HCT116 (cell line): ENCODE data around the gene CBFA2T3. TPM values are rescaled to one million over a fixed set of nuclear protein-coding genes. Genes with fewer than 3 reads are reported as not detected.

ENCODE experiments used
- ATAC-seq: fragments of 200-7000 bp; cut with Tn5 transposase; 2 replicates; pipeline ENCODE4 v1.9.1; 2020; ENCODE audit warnings: mild to moderate bottlenecking, moderate library complexity
- BruUV-seq: library from RNA; stranded (reverse); fragments of 400-500 nt; replicated peaks from 2 replicates; lab custom pipeline; 2021; lab: Mats Ljungman, UMichigan
- CTCF ChIA-PET: fragments of 300-600 bp; sonication (Branson Sonifier 250); formaldehyde crosslinking; loops from one replicate; lab custom pipeline; 2021; ENCODE audit warnings: antibody characterized with exemption; lab: Charles Lee
- POLR2A ChIA-PET: fragments of 300-600, 350-600 bp; sonication (Branson Sonifier 250); formaldehyde crosslinking; loops from one replicate; lab custom pipeline; 2021; ENCODE audit warnings: antibody characterized with exemption; lab: Charles Lee
- RAD21 ChIA-PET, 2 experiments: fragments of 300-600 bp; sonication (Branson Sonifier 250); formaldehyde crosslinking; loops; one replicate each; lab custom pipeline; 2023; ENCODE audit warnings: low total read pairs in 2 of 2; ENCODE audit not compliant: uncharacterized antibody in 2 of 2, unreplicated experiment in 2 of 2, low non-redundant PET in 1 of 2; lab: Charles Lee
- DNase-seq: peaks from one replicate; pipeline ENCODE4 v3.0.0-alpha.2; 2010; ENCODE audit warnings: low read depth, low spot score
- H2AFZ ChIP-seq: fragments of 200-600 bp; shearing (Covaris generic), sonication (generic); 2 replicates; pipeline ENCODE4 v1.6.1; 2017; ENCODE audit warnings: low read depth, mixed run types, mixed read lengths, antibody characterized with exemption, low read length; ENCODE audit not compliant: poor library complexity, severe bottlenecking
- H3K27ac ChIP-seq: 2 replicates; pipeline ENCODE4 v1.5.1; 2012; ENCODE audit warnings: low read depth, low read length
- H3K27me3 ChIP-seq: fragments of 200-600 bp; sonication (generic); 2 replicates; pipeline ENCODE4 v1.6.1; 2016; ENCODE audit warnings: mixed run types, low read length, mixed read lengths; ENCODE audit not compliant: insufficient read depth
- H3K36me3 ChIP-seq, 2 experiments: fragments of 200-500 bp in 1 of 2; fragments of 200-600 bp in 1 of 2; sonication (Bioruptor generic) in 1 of 2; sonication (generic) in 1 of 2; 2 replicates each; pipeline versions ENCODE4 v1.5.1 to v1.6.1; 2014 to 2016; ENCODE audit warnings: low read length in 2 of 2, inconsistent platforms in 1 of 2, mixed read lengths in 1 of 2, mixed run types in 1 of 2; ENCODE audit not compliant: insufficient read depth in 2 of 2, control insufficient read depth in 1 of 2
- H3K4me1 ChIP-seq, 2 experiments: fragments of 200-600 bp in 1 of 2; sonication (generic) in 1 of 2; 2 replicates each; pipeline versions ENCODE4 v1.5.1 to v1.6.1; 2012 to 2017; ENCODE audit warnings: low read length in 2 of 2, inconsistent platforms in 1 of 2, mild to moderate bottlenecking in 1 of 2, mixed read lengths in 1 of 2, mixed run types in 1 of 2, moderate library complexity in 1 of 2; ENCODE audit not compliant: insufficient read depth in 2 of 2, control insufficient read depth in 1 of 2
- H3K4me2 ChIP-seq: fragments of 200-600 bp; sonication (generic); 2 replicates; pipeline ENCODE4 v1.6.1; 2017; ENCODE audit warnings: mixed run types, low read length, mixed read lengths
- H3K4me3 ChIP-seq, 2 experiments: fragments of 200-600 bp in 1 of 2; sonication (generic) in 1 of 2; replicated peaks in 1 of 2; 2 replicates each; pipeline ENCODE4 v1.5.1; 2011 to 2016; ENCODE audit warnings: low read length in 2 of 2, control low read depth in 1 of 2, low read depth in 1 of 2, mild to moderate bottlenecking in 1 of 2, mixed read lengths in 1 of 2, mixed run types in 1 of 2
- H3K79me2 ChIP-seq: fragments of 200-600 bp; sonication (generic); 2 replicates; pipeline ENCODE4 v1.6.1; 2017; ENCODE audit warnings: mild to moderate bottlenecking, mixed run types, low read length, moderate library complexity, mixed read lengths; ENCODE audit not compliant: insufficient read depth
- H3K9ac ChIP-seq: fragments of 200-600 bp; sonication (generic); 2 replicates; pipeline ENCODE4 v1.6.1; 2016; ENCODE audit warnings: low read length, mixed read lengths
- H3K9me2 ChIP-seq: fragments of 200-600 bp; sonication (generic), shearing (Covaris generic); 2 replicates; pipeline ENCODE4 v1.6.1; 2017; ENCODE audit warnings: mixed run types, mild to moderate bottlenecking, moderate library complexity; ENCODE audit not compliant: insufficient read depth
- H3K9me3 ChIP-seq, 2 experiments: fragments of 200-500 bp in 1 of 2; fragments of 200-600 bp in 1 of 2; sonication (Bioruptor generic) in 1 of 2; sonication (generic) in 1 of 2; 2 replicates each; pipeline ENCODE4 v1.6.1; 2014 to 2017; ENCODE audit warnings: low read length in 2 of 2, mixed read lengths in 2 of 2, inconsistent platforms in 1 of 2, low read depth in 1 of 2, mild to moderate bottlenecking in 1 of 2, mixed run types in 1 of 2, moderate library complexity in 1 of 2; ENCODE audit not compliant: control insufficient read depth in 1 of 2, insufficient read depth in 1 of 2
- H4K20me1 ChIP-seq: fragments of 200-600 bp; sonication (generic), shearing (Covaris generic); 2 replicates; pipeline ENCODE4 v1.6.1; 2017; ENCODE audit warnings: mixed run types, mild to moderate bottlenecking, moderate library complexity; ENCODE audit not compliant: insufficient read depth
- CBX3 ChIP-seq: IDR thresholded peaks from 2 replicates; pipeline ENCODE4 v1.6.1; 2012; ENCODE audit warnings: low read depth
- CEBPB ChIP-seq: IDR thresholded peaks from 2 replicates; pipeline ENCODE4 v1.6.1; 2012; ENCODE audit warnings: low read depth
- EGR1 ChIP-seq: IDR thresholded peaks from 2 replicates; pipeline ENCODE4 v1.6.1; 2012; ENCODE audit warnings: low read depth
- ELF1 ChIP-seq: IDR thresholded peaks from 2 replicates; pipeline ENCODE4 v1.6.1; 2012; ENCODE audit warnings: low read depth, borderline replicate concordance
- FOSL1 ChIP-seq: IDR thresholded peaks from 2 replicates; pipeline ENCODE4 v1.6.1; 2012; ENCODE audit warnings: low read depth
- POLR2A ChIP-seq: IDR thresholded peaks from 2 replicates; pipeline ENCODE4 v1.7.0; 2011; ENCODE audit warnings: borderline replicate concordance; ENCODE audit not compliant: insufficient read depth, insufficient read length; ENCODE audit errors: extremely low read depth
- RAD21 ChIP-seq: IDR thresholded peaks from 2 replicates; pipeline ENCODE4 v1.6.1; 2012; ENCODE audit warnings: low read depth, mild to moderate bottlenecking
- TCF7L2 ChIP-seq: IDR thresholded peaks from 2 replicates; pipeline ENCODE4 v1.7.0; 2011; ENCODE audit warnings: borderline replicate concordance, inconsistent platforms; ENCODE audit not compliant: insufficient read depth, insufficient read length; ENCODE audit errors: extremely low read depth
- ZFX ChIP-seq: fragments of 450-650 bp; IDR thresholded peaks from 2 replicates; pipeline ENCODE4 v1.6.1; 2017
- intact Hi-C: fragments of 100-400 bp; cut with micrococcal nuclease; formaldehyde crosslinking; loops from 2 replicates; pipeline ENCODE4 v1.10.0; 2022
- total RNA-seq: library from RNA; stranded (reverse); gene quantifications from one replicate; pipeline ENCODE4 v1.2.1, GENCODE V29; 2021; ENCODE audit not compliant: unreplicated experiment
- TF ChIP-seq, protein P1 (sequence below), 3 experiments: fragments of 200-600 bp in 1 of 3; sonication (generic) in 1 of 3; IDR thresholded peaks in 2 of 3; conservative IDR thresholded peaks in 1 of 3; 2 replicates each; pipeline ENCODE4 v1.5.1; 2012 to 2017; ENCODE audit warnings: low read depth in 2 of 3, low read length in 2 of 3, antibody characterized with exemption in 1 of 3, borderline replicate concordance in 1 of 3, control low read depth in 1 of 3, mild to moderate bottlenecking in 1 of 3, mixed read lengths in 1 of 3, mixed run types in 1 of 3, moderate library complexity in 1 of 3; ENCODE audit not compliant: insufficient read depth in 1 of 3
- TF ChIP-seq, protein P2 (sequence below): IDR thresholded peaks from 2 replicates; pipeline ENCODE4 v1.6.1; 2011; ENCODE audit warnings: mild to moderate bottlenecking, low read length, moderate library complexity; ENCODE audit not compliant: insufficient replicate concordance; ENCODE audit errors: extremely low read depth
- TF ChIP-seq, protein P3 (sequence below): IDR thresholded peaks from 2 replicates; pipeline ENCODE4 v1.6.1; 2012
- TF ChIP-seq, protein P4 (sequence below): IDR thresholded peaks from 2 replicates; pipeline ENCODE4 v1.6.1; 2012; ENCODE audit warnings: low read depth

The CBFA2T3 gene
- total RNA-seq, 1 experiment from 2014 or later: 19.1 TPM

DNA sequence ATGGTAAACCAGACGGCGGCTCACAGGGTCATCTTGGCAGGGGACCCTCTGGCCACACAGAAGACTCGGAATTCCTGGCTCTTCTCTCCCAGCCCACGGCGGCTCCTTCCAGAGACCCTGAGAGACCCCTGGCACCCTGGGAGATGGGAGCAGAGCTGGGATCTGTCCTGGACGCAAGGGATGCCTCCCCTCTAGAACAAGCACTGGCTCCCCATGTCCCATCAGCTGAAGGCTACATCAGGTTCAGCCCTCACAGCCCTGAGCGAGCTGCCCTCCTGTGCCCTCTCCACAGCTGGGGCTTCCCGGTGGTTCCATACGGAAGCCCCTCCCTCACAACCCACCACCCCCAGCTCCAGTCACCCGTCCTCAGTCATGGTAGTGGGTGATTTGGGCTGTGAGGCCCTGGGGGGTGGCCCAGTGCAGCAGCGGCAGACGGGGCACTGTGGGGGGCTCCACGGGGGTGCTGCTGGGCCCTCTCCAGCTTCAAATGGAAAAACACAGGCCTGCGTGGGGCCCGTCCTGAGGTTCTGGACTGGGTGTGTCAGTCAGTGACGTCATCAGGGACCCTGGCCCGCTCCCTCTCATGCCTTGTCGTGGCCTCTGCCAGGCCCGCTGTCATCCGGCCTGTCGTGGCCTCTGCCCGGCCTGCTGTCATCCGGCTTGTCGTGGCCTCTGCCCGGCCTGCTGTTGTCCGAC lies 13.0 kb upstream of the CBFA2T3 start:
- ATAC-seq: no peak
- H2AFZ ChIP-seq: no peak overlapping the region
- intact Hi-C loops: no loop called here
- H4K20me1 ChIP-seq: no peaks in the 10 kb centered on the region
- ChIA-PET CTCF (no interaction called here), POLR2A (no interaction called here), RAD21 (no interaction called here)
- no peak for DNase-seq
- H3K36me3 ChIP-seq: no peaks in the 10 kb centered on the region
- H3K4me2 ChIP-seq: no peak overlapping the region
- no peaks in the 10 kb centered on the region for H3K9me2 ChIP-seq
- H3K27ac ChIP-seq: no peak overlapping the region
- no peaks in the 10 kb centered on the region for H3K27me3 ChIP-seq
- H3K9ac ChIP-seq: no peak overlapping the region
- no peaks in the 10 kb centered on the region for H3K79me2 ChIP-seq
- H3K4me1 ChIP-seq: peaks cover 0 to 8% of the 10 kb centered on the region in 2 experiments; a peak in 2 of 4 replicates
- H3K4me3 ChIP-seq: no peak overlapping the region
- no peaks in the 10 kb centered on the region for H3K9me3 ChIP-seq
- no TSS peak for BruUV-seq
- TF ChIP-seq, protein P1, sequence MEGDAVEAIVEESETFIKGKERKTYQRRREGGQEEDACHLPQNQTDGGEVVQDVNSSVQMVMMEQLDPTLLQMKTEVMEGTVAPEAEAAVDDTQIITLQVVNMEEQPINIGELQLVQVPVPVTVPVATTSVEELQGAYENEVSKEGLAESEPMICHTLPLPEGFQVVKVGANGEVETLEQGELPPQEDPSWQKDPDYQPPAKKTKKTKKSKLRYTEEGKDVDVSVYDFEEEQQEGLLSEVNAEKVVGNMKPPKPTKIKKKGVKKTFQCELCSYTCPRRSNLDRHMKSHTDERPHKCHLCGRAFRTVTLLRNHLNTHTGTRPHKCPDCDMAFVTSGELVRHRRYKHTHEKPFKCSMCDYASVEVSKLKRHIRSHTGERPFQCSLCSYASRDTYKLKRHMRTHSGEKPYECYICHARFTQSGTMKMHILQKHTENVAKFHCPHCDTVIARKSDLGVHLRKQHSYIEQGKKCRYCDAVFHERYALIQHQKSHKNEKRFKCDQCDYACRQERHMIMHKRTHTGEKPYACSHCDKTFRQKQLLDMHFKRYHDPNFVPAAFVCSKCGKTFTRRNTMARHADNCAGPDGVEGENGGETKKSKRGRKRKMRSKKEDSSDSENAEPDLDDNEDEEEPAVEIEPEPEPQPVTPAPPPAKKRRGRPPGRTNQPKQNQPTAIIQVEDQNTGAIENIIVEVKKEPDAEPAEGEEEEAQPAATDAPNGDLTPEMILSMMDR (IDR thresholded peaks at IDR 0.05 in 2 of 3, conservative IDR thresholded peaks at IDR 0.05 in 1 of 3; ENCODE audit: borderline replicate concordance in 1 of 3, insufficient read depth in 1 of 3, low read depth in 2 of 3, low read length in 2 of 3): no peak
- TF ChIP-seq POLR2A (no peak), TCF7L2 (no peak), ZFX (no peak), EGR1 (no peak), CEBPB (no peak), ELF1 (no peak), FOSL1 (no peak), RAD21 (no peak), CBX3 (no peak)
- TF ChIP-seq, protein P2, sequence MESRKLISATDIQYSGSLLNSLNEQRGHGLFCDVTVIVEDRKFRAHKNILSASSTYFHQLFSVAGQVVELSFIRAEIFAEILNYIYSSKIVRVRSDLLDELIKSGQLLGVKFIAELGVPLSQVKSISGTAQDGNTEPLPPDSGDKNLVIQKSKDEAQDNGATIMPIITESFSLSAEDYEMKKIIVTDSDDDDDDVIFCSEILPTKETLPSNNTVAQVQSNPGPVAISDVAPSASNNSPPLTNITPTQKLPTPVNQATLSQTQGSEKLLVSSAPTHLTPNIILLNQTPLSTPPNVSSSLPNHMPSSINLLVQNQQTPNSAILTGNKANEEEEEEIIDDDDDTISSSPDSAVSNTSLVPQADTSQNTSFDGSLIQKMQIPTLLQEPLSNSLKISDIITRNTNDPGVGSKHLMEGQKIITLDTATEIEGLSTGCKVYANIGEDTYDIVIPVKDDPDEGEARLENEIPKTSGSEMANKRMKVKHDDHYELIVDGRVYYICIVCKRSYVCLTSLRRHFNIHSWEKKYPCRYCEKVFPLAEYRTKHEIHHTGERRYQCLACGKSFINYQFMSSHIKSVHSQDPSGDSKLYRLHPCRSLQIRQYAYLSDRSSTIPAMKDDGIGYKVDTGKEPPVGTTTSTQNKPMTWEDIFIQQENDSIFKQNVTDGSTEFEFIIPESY: no peak
- TF ChIP-seq, protein P3, sequence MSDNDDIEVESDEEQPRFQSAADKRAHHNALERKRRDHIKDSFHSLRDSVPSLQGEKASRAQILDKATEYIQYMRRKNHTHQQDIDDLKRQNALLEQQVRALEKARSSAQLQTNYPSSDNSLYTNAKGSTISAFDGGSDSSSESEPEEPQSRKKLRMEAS: no peak
- TF ChIP-seq, protein P4, sequence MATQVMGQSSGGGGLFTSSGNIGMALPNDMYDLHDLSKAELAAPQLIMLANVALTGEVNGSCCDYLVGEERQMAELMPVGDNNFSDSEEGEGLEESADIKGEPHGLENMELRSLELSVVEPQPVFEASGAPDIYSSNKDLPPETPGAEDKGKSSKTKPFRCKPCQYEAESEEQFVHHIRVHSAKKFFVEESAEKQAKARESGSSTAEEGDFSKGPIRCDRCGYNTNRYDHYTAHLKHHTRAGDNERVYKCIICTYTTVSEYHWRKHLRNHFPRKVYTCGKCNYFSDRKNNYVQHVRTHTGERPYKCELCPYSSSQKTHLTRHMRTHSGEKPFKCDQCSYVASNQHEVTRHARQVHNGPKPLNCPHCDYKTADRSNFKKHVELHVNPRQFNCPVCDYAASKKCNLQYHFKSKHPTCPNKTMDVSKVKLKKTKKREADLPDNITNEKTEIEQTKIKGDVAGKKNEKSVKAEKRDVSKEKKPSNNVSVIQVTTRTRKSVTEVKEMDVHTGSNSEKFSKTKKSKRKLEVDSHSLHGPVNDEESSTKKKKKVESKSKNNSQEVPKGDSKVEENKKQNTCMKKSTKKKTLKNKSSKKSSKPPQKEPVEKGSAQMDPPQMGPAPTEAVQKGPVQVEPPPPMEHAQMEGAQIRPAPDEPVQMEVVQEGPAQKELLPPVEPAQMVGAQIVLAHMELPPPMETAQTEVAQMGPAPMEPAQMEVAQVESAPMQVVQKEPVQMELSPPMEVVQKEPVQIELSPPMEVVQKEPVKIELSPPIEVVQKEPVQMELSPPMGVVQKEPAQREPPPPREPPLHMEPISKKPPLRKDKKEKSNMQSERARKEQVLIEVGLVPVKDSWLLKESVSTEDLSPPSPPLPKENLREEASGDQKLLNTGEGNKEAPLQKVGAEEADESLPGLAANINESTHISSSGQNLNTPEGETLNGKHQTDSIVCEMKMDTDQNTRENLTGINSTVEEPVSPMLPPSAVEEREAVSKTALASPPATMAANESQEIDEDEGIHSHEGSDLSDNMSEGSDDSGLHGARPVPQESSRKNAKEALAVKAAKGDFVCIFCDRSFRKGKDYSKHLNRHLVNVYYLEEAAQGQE: no peak
